Measurements from ENCODE around the gene B3GLCT. TPM values are rescaled to one million over a fixed set of nuclear protein-coding genes. Genes with fewer than 3 reads are reported as not detected.

Gene B3GLCT
- total RNA-seq, 2 donors from 2014 or later: 18.2 to 40.2 TPM

DNA sequence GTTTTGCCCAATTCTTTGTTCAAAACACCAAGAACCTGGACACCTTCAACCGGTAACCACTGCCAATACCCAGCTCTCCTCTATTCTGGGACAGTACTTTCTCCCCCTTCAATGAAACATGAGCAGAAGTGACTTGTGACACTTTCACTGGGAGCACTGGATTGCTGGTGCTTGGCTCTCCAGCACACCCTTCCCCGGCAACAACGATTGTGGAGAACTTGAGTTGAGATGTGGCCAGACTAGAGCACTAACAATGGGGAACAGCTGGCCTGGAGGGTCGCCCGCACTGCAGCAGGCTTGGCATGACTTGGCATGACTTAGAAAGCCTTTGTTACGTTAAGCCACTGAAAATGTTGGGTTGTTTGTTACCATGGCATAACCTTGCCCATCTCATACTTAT lies 7.5 kb upstream of the B3GLCT start:
- H3K4me3 ChIP-seq: no peak overlapping the region
- TF ChIP-seq CTCF (IDR thresholded peaks at IDR 0.05): no peak

DNA sequence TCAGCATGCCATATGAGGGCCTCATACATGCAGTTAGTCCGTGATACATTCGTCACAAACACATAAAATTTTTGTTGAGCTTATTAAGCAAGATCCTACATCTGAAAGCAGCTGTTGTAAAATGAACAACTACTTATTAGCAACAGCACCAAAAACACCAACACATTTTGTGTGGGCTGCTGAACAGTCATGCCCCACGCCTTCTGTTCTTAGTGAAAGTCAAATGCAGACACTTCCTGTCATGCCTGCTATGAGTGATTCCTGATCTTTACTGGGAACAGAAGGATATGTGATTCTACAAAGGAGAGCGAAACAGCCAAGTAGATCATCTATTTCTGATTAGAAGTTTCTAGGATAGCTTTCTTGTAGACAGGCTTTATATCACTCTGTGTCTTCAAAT lies 4.2 kb upstream of the B3GLCT start:
- no peaks in the 10 kb centered on the region for H3K36me3 ChIP-seq
- no peaks in the 10 kb centered on the region for H3K27me3 ChIP-seq
- TF ChIP-seq CTCF (IDR thresholded peaks at IDR 0.05): no peak
- DNase-seq (ENCODE audit: low spot score): no peak
- H3K9me3 ChIP-seq: no peaks in the 10 kb centered on the region
- no peaks in the 10 kb centered on the region for H3K4me1 ChIP-seq
- H3K27ac ChIP-seq: no peak overlapping the region
- H3K4me3 ChIP-seq: no peak overlapping the region

More for the DNA sequence above, 7.5 kb upstream of the B3GLCT start:
- no peaks in the 10 kb centered on the region for H3K36me3 ChIP-seq
- no peaks in the 10 kb centered on the region for H3K27me3 ChIP-seq
- H3K4me1 ChIP-seq: no peaks in the 10 kb centered on the region
- DNase-seq (ENCODE audit: low spot score): no peak
- no peak overlapping the region for H3K27ac ChIP-seq
- H3K9me3 ChIP-seq: no peaks in the 10 kb centered on the region

DNA sequence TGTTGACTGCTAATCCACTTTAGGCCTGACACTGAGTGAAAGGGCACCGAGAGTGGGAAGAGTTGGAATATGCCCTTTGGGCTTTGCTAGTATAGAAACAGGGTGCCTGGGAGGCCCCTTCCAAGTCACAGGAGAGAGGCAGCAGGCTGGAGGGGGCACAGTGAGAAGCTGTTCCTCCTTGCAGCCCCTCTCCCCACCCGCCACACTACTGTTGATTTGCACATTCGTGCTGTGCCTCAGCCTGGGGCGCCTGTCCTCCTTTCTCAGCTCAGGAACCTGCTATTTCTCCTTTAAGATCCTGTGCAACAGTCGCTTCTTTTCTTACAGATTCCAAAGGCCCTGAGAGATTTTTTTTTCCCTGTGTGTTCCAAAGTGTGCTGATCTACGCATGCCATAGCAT lies 2.8 kb upstream of the B3GLCT start:
- H3K27ac ChIP-seq: no peak overlapping the region
- H3K4me1 ChIP-seq: peaks cover 0 to 12% of the 10 kb centered on the region in 2 donors
- no peak overlapping the region for H3K4me3 ChIP-seq
- no peaks in the 10 kb centered on the region for H3K27me3 ChIP-seq
- no peak for TF ChIP-seq CTCF (IDR thresholded peaks at IDR 0.05)
- DNase-seq (ENCODE audit: low spot score): no peak
- no peaks in the 10 kb centered on the region for H3K9me3 ChIP-seq
- no peaks in the 10 kb centered on the region for H3K36me3 ChIP-seq

DNA sequence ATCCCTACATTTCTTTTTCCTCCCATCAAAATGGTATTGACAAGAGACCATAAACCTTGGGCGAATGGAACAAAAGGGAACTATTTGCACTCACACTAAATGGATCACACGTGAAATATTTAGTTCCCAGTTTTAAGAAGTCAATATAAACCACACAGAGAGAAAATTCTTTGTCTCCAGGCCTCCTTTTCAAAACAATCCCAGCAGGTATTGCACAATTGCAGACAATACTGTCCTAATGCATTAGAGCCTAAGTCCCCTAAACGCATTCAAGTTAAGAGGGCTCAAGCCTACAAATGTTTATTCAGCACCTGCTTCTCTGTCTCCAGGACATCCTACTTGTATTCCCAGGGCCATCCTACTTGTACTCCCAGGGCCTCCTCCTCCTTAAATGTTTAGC lies 1.3 kb upstream of the B3GLCT start:
- Histone ChIP-seq H3K9me3 (no peaks in the 10 kb centered on the region), H3K27ac (no peak overlapping the region), H3K36me3 (no peaks in the 10 kb centered on the region), H3K4me3 (no peak overlapping the region), H3K4me1 (peaks cover 0 to 28% of the 10 kb centered on the region in 2 donors), H3K27me3 (no peaks in the 10 kb centered on the region)
- no peak for TF ChIP-seq CTCF (IDR thresholded peaks at IDR 0.05)
- DNase-seq (ENCODE audit: low spot score): no peak

GRCh38 chr13:31199527-31199848 lies 287 bp upstream of the B3GLCT start:
- Histone ChIP-seq H3K36me3 (no peaks in the 10 kb centered on the region), H3K4me1 (peaks cover 0 to 36% of the 10 kb centered on the region in 2 donors), H3K4me3 (peak overlapping the region; percentile 73 to 84), H3K27me3 (no peaks in the 10 kb centered on the region), H3K27ac (peak overlapping the region; percentile 93 to 94), H3K9me3 (no peaks in the 10 kb centered on the region)
- no peak for DNase-seq (ENCODE audit: low spot score)
- TF ChIP-seq CTCF (IDR thresholded peaks at IDR 0.05): no peak

DNA sequence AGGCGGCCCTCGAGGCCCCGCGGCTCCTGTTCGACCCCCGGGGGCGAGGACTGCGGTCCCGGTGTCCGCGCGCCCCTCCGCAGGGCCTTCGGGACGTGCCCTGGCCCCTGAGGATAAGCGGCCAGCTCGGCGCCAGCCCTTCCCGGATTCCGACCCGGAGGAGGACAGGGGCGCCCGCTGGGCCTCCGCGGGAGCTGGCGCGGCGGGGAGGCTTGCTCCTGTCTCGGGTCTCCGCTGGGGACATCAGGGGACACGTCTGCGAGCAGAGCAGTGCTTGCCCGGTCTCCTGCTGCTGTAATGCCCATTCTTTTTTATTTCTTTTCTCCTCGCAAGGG lies 829 bp downstream of the B3GLCT start:
- H3K9me3 ChIP-seq: no peaks in the 10 kb centered on the region
- DNase-seq (ENCODE audit: low spot score): no peak
- no peak for TF ChIP-seq CTCF (IDR thresholded peaks at IDR 0.05)
- H3K27me3 ChIP-seq: no peaks in the 10 kb centered on the region
- peak overlapping the region; percentile 73 to 84 for H3K4me3 ChIP-seq
- H3K27ac ChIP-seq: peak overlapping the region; percentile 93 to 94
- no peaks in the 10 kb centered on the region for H3K36me3 ChIP-seq
- peaks cover 0 to 42% of the 10 kb centered on the region in 2 donors for H3K4me1 ChIP-seq

Data from right atrium auricular region (tissue), 2 donors.